Stimulated activated CD4-positive, alpha-beta T cell treated with anti-CD3 and anti-CD28 coated beads, TNF-alpha, amount 100 ng/mL, for 4 hours (primary cell): Measurements from ENCODE around the gene TRAPPC4.
"Not testable (repeated sequence)": the region's sequence is repeated elsewhere in the genome, so short reads cannot be mapped to it uniquely, and the experiment has no call there.

Experiments used
- DNase-seq, 3 experiments: peaks; one replicate each; pipeline ENCODE4 v3.0.0-alpha.2; 2020; ENCODE audit warnings: low read depth in 3 of 3

Gene TRAPPC4

GRCh38 chr11:119033421-119033820, 14.9 kb downstream of the TRAPPC4 start:
- DNase-seq = not testable (repeated sequence)

GRCh38 chr11:119034813-119035212, 16.2 kb downstream of the TRAPPC4 start:
- DNase-seq = no peak

GRCh38 chr11:119038884-119039283, 20.3 kb downstream of the TRAPPC4 start:
- no peak for DNase-seq

GRCh38 chr11:119039471-119039870, 20.9 kb downstream of the TRAPPC4 start:
- not testable (repeated sequence) for DNase-seq

- DNase-seq = no peak
Observed at GRCh38 chr11:119041821-119042514, 23.4 kb downstream of the TRAPPC4 start.

- DNase-seq = no peak
Observed at GRCh38 chr11:119042927-119043326, 24.4 kb downstream of the TRAPPC4 start.

GRCh38 chr11:119044708-119045107, 26.1 kb downstream of the TRAPPC4 start:
- DNase-seq = no peak

- no peak for DNase-seq
Observed at GRCh38 chr11:119046489-119046888, 27.9 kb downstream of the TRAPPC4 start.

GRCh38 chr11:119047205-119047604, 28.6 kb downstream of the TRAPPC4 start:
- DNase-seq = no peak

- DNase-seq = no peak
Observed at GRCh38 chr11:119048644-119049043, 30.1 kb downstream of the TRAPPC4 start.

- no peak for DNase-seq
Observed at GRCh38 chr11:119049081-119049480, 30.5 kb downstream of the TRAPPC4 start.

GRCh38 chr11:119051440-119052162, 33.0 kb downstream of the TRAPPC4 start:
- no peak for DNase-seq

- DNase-seq = no peak
Observed at GRCh38 chr11:119052163-119052814, 33.7 kb downstream of the TRAPPC4 start.

- no peak for DNase-seq
Observed at GRCh38 chr11:119054418-119054817, 35.9 kb downstream of the TRAPPC4 start.

- no peak for DNase-seq
Observed at GRCh38 chr11:119055901-119056300, 37.3 kb downstream of the TRAPPC4 start.

- peak; percentile 15 to 25 (median 23) for DNase-seq
Observed at GRCh38 chr11:119056421-119056999, 37.9 kb downstream of the TRAPPC4 start.

- peak; percentile 95 to 99 (median 98) for DNase-seq
Observed at GRCh38 chr11:119057000-119057769, 38.6 kb downstream of the TRAPPC4 start, which contains the start of gene HYOU1. Gene HYOU1 (minus strand): TSS chr11:119057205. CDS start chr11:119056160, 1,045 bp downstream.

- DNase-seq = not testable (repeated sequence)
Observed at GRCh38 chr11:119059128-119059527, 40.6 kb downstream of the TRAPPC4 start.

- no peak for DNase-seq
Observed at GRCh38 chr11:119061256-119061655, 42.7 kb downstream of the TRAPPC4 start.

GRCh38 chr11:119062779-119063178, 44.2 kb downstream of the TRAPPC4 start:
- DNase-seq = no peak

- peak in 2 of 3 experiments; percentile 12 to 18 for DNase-seq
Observed at GRCh38 chr11:119065369-119065768, 46.8 kb downstream of the TRAPPC4 start.
